Ishikawa (cell line): Measurements from ENCODE around the gene RGN.

Experiments
- CEBPB ChIP-seq: IDR thresholded peaks from 2 replicates; pipeline ENCODE4 v1.6.1; 2012
- CREB1 ChIP-seq: IDR thresholded peaks from 2 replicates; pipeline ENCODE4 v1.6.1; 2012; ENCODE audit warnings: low read depth
- EGR1 ChIP-seq: IDR thresholded peaks from 2 replicates; pipeline ENCODE4 v1.6.1; 2012
- EP300 ChIP-seq: IDR thresholded peaks from 2 replicates; pipeline ENCODE4 v1.6.1; 2012; ENCODE audit warnings: borderline replicate concordance
- FOXM1 ChIP-seq: IDR thresholded peaks from 2 replicates; pipeline ENCODE4 v1.6.1; 2012; ENCODE audit warnings: low read depth, borderline replicate concordance
- RAD21 ChIP-seq: IDR thresholded peaks from 2 replicates; pipeline ENCODE4 v1.6.1; 2012; ENCODE audit warnings: low read depth
- TAF1 ChIP-seq: IDR thresholded peaks from 2 replicates; pipeline ENCODE4 v1.6.1; 2012; ENCODE audit warnings: low read depth, mild to moderate bottlenecking
- TCF12 ChIP-seq: IDR thresholded peaks from 2 replicates; pipeline ENCODE4 v1.6.1; 2012; ENCODE audit warnings: low read depth
- TF ChIP-seq, protein P1 (sequence below): IDR thresholded peaks from 2 replicates; pipeline ENCODE4 v1.6.1; 2012; ENCODE audit warnings: low read depth, mild to moderate bottlenecking

DNA sequence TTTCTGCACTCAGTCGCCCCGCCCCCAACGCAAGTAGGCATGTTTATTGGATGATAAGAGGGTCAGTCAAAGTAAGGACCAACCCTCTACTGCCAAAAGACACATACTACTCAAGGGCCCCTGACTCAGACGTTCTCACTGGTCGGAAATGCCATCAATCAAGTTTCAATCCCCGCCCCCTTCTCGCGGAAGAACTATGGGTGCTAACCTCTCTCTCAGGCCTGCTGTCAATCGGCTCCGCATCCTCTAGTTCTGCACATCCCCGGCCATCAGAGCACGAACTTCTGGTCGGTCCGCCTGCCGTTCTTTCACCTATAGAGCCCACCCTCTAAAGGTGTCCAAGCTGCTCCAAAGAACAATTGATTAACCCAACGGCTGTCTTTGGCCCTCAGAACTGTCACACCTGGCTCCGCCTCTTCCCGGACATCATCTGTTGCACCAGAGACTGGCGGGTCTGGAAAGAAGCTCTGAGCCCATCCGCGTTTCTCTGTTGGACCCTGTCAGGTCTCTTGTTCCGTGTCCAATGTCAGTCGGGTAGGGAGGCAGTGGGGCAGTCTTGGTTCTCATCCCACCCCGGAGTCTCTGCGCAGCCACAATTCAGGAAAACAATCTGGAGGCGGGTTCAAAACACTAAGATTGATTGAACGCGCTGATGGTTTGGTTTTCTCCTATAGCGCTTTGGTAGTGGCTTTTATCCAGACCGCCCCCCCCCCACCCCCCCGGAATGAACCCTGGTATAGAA, 51.1 kb downstream of the RGN start:
- TF ChIP-seq FOXM1 (no peak), CEBPB (no peak), TCF12 (no peak), TAF1 (peak; percentile 57; the same call in 1 of the 2 replicates), RAD21 (no peak), EGR1 (no peak), EP300 (no peak), CREB1 (0 out of 2 replicates have a peak, but pooled peaks have one; percentile 10)
- TF ChIP-seq, protein P1, sequence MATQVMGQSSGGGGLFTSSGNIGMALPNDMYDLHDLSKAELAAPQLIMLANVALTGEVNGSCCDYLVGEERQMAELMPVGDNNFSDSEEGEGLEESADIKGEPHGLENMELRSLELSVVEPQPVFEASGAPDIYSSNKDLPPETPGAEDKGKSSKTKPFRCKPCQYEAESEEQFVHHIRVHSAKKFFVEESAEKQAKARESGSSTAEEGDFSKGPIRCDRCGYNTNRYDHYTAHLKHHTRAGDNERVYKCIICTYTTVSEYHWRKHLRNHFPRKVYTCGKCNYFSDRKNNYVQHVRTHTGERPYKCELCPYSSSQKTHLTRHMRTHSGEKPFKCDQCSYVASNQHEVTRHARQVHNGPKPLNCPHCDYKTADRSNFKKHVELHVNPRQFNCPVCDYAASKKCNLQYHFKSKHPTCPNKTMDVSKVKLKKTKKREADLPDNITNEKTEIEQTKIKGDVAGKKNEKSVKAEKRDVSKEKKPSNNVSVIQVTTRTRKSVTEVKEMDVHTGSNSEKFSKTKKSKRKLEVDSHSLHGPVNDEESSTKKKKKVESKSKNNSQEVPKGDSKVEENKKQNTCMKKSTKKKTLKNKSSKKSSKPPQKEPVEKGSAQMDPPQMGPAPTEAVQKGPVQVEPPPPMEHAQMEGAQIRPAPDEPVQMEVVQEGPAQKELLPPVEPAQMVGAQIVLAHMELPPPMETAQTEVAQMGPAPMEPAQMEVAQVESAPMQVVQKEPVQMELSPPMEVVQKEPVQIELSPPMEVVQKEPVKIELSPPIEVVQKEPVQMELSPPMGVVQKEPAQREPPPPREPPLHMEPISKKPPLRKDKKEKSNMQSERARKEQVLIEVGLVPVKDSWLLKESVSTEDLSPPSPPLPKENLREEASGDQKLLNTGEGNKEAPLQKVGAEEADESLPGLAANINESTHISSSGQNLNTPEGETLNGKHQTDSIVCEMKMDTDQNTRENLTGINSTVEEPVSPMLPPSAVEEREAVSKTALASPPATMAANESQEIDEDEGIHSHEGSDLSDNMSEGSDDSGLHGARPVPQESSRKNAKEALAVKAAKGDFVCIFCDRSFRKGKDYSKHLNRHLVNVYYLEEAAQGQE: no peak
